Liver (tissue), 9 donors: ENCODE results near the gene TRERF1. TPM values are rescaled to one million over a fixed set of nuclear protein-coding genes. Genes with fewer than 3 reads are reported as not detected.

ENCODE experiments used
- DNase-seq: peaks from one replicate; pipeline ENCODE4 v3.0.0-alpha.2; 2017; ENCODE audit warnings: low spot score
- H3K27ac ChIP-seq, 2 donors: one replicate each; pipeline ENCODE4 v1.7.0; 2013; ENCODE audit warnings: inconsistent platforms in 2 of 2, low read length in 2 of 2, control low read depth in 1 of 2, low read depth in 1 of 2, mild to moderate bottlenecking in 1 of 2
- H3K27me3 ChIP-seq, 4 donors: one replicate each; pipeline versions ENCODE4 v1.6.1 to v1.7.0; 2013; ENCODE audit warnings: low read length in 3 of 4, inconsistent platforms in 1 of 4, mild to moderate bottlenecking in 1 of 4, moderate library complexity in 1 of 4; ENCODE audit not compliant: control insufficient read depth in 4 of 4, insufficient read depth in 4 of 4
- H3K36me3 ChIP-seq, 4 donors: one replicate each; pipeline versions ENCODE4 v1.6.1 to v1.7.0; 2013; ENCODE audit warnings: low read length in 3 of 4, mild to moderate bottlenecking in 3 of 4, low read depth in 1 of 4, moderate library complexity in 1 of 4; ENCODE audit not compliant: control insufficient read depth in 4 of 4, insufficient read depth in 3 of 4
- H3K4me1 ChIP-seq, 4 donors: one replicate each; pipeline versions ENCODE4 v1.6.1 to v1.7.0; 2013; ENCODE audit warnings: low read length in 3 of 4, mild to moderate bottlenecking in 3 of 4, moderate library complexity in 1 of 4; ENCODE audit not compliant: control insufficient read depth in 4 of 4, insufficient read depth in 4 of 4
- H3K4me3 ChIP-seq, 3 donors: one replicate each; pipeline versions ENCODE4 v1.6.1 to v1.7.0; 2013; ENCODE audit warnings: low read length in 3 of 3, control low read depth in 1 of 3, low read depth in 1 of 3, mild to moderate bottlenecking in 1 of 3
- H3K9ac ChIP-seq, 2 donors: one replicate each; pipeline ENCODE4 v1.7.0; 2013; ENCODE audit warnings: low read length in 2 of 2, mild to moderate bottlenecking in 2 of 2, moderate library complexity in 2 of 2, control low read depth in 1 of 2, low read depth in 1 of 2
- H3K9me3 ChIP-seq, 4 donors: one replicate each; pipeline versions ENCODE4 v1.6.1 to v1.7.0; 2013; ENCODE audit warnings: low read length in 3 of 4; ENCODE audit not compliant: control insufficient read depth in 4 of 4
- ATF3 ChIP-seq: IDR thresholded peaks from 2 replicates; pipeline ENCODE4 v1.6.1; 2016; ENCODE audit warnings: antibody characterized with exemption
- EGR1 ChIP-seq, 2 donors: IDR thresholded peaks; 2 replicates each; pipeline ENCODE4 v1.6.1; 2016 to 2018; ENCODE audit warnings: antibody characterized with exemption in 2 of 2, low read depth in 2 of 2
- FOXA1 ChIP-seq: IDR thresholded peaks from 2 replicates; pipeline ENCODE4 v1.6.1; 2016; ENCODE audit warnings: antibody characterized with exemption
- FOXA2 ChIP-seq: IDR thresholded peaks from 2 replicates; pipeline ENCODE4 v1.6.1; 2016; ENCODE audit warnings: antibody characterized with exemption
- GABPA ChIP-seq, 2 donors: IDR thresholded peaks in 1 of 2; conservative IDR thresholded peaks in 1 of 2; 2 replicates each; pipeline ENCODE4 v1.6.1; 2016; ENCODE audit warnings: antibody characterized with exemption in 2 of 2, mild to moderate bottlenecking in 1 of 2, moderate library complexity in 1 of 2
- HNF4A ChIP-seq, 2 donors: conservative IDR thresholded peaks; 2 replicates each; pipeline ENCODE4 v1.6.1; 2016; ENCODE audit warnings: antibody characterized with exemption in 2 of 2, mild to moderate bottlenecking in 2 of 2
- HNF4G ChIP-seq: IDR thresholded peaks from 2 replicates; pipeline ENCODE4 v1.6.1; 2016; ENCODE audit warnings: antibody characterized with exemption
- JUND ChIP-seq, 2 donors: IDR thresholded peaks; 2 replicates each; pipeline ENCODE4 v1.6.1; 2016; ENCODE audit warnings: antibody characterized with exemption in 2 of 2
- NR2F2 ChIP-seq: IDR thresholded peaks from 2 replicates; pipeline ENCODE4 v1.6.1; 2016; ENCODE audit warnings: antibody characterized with exemption
- RAD21 ChIP-seq, 2 donors: IDR thresholded peaks; 2 replicates each; pipeline ENCODE4 v1.6.1; 2016; ENCODE audit warnings: antibody characterized with exemption in 2 of 2, mild to moderate bottlenecking in 2 of 2
- RXRA ChIP-seq, 2 donors: IDR thresholded peaks; 2 replicates each; pipeline ENCODE4 v1.6.1; 2017 to 2018; ENCODE audit warnings: antibody characterized with exemption in 2 of 2, mild to moderate bottlenecking in 1 of 2
- SP1 ChIP-seq: IDR thresholded peaks from 2 replicates; pipeline ENCODE4 v1.6.1; 2018; ENCODE audit warnings: antibody characterized with exemption, mild to moderate bottlenecking
- TAF1 ChIP-seq: conservative IDR thresholded peaks from 2 replicates; pipeline ENCODE4 v1.6.1; 2016; ENCODE audit warnings: antibody characterized with exemption, mild to moderate bottlenecking
- YY1 ChIP-seq: IDR thresholded peaks from 2 replicates; pipeline ENCODE4 v1.6.1; 2016; ENCODE audit warnings: antibody characterized with exemption, mild to moderate bottlenecking
- ZBTB33 ChIP-seq: IDR thresholded peaks from 2 replicates; pipeline ENCODE4 v1.6.1; 2016; ENCODE audit warnings: antibody characterized with exemption
- WGBS: extraction: QIAGEN DNeasy Blood & Tissue Kit; methylation state at CpG from one replicate; pipeline ENCODE4 v1.1.7; 2013; 5-methylcytosine and 5-hydroxymethylcytosine counted together
- polyA plus RNA-seq, 2 donors: library from polyadenylated mRNA; stranded (reverse) in 1 of 2; unstranded in 1 of 2; fragments of 200-250 nt in 1 of 2; fragments of >200 nt in 1 of 2; fragmentation: Nextera tagmentation in 1 of 2; extraction: Ambion mirVana in 1 of 2; gene quantifications; one replicate each; pipeline versions ENCODE4 v1.2.1 to v1.2.3, GENCODE V29; 2013 to 2015
- total RNA-seq, 2 donors: library from RNA; depleted of rRNA; stranded (reverse); fragments of >200 nt; gene quantifications; one replicate each; pipeline ENCODE4 v1.2.3, GENCODE V29; 2014
- TF ChIP-seq, protein P1 (sequence below): IDR thresholded peaks from 2 replicates; pipeline ENCODE4 v1.6.1; 2016; ENCODE audit warnings: antibody characterized with exemption, mild to moderate bottlenecking
- TF ChIP-seq, protein P2 (sequence below): fragments of 150-350 bp; IDR thresholded peaks from 2 replicates; pipeline ENCODE4 v1.5.1; 2017; ENCODE audit warnings: improper control_type of control experiment, low read depth, low read length; ENCODE audit not compliant: missing input control
- donor health status: healthy.
- donor health status: healthy.
- donor health status: healthy.
- donor health status: healthy.
- donor health status: healthy.

The TRERF1 gene
- total and polyA plus RNA-seq, 4 donors: 0.33 to 1.3 (median 0.68) TPM

DNA sequence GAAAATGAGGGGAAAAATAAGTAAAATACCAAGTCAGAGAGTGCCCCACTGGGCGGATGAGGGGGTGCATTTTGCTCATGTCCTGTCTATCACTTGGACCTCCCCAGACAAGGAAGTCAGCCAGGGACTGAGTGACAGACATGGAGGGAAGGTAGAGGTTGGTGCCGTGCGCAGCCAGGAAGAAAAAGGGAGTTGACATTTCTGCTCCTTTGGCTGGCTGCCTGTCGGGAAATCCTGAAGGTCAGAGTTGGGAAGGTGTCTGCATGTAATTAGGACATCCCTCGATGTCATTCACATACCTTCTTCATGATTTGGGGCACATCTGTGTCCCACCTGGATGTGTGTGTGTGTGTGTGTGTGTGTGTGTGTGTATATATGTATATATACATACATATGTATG is 269.6 kb downstream of the TRERF1 start:
- TF ChIP-seq HNF4A (conservative IDR thresholded peaks at IDR 0.05) (no peak), ATF3 (no peak), EGR1 (IDR thresholded peaks at IDR 0.05; ENCODE audit: low read depth in 2 of 2) (no peak), ZBTB33 (no peak), RAD21 (IDR thresholded peaks at IDR 0.05) (no peak), RXRA (IDR thresholded peaks at IDR 0.05) (no peak), FOXA2 (no peak), GABPA (IDR thresholded peaks at IDR 0.05 in 1 of 2, conservative IDR thresholded peaks at IDR 0.05 in 1 of 2) (no peak), TAF1 (no peak), HNF4G (no peak), NR2F2 (no peak), YY1 (no peak), JUND (IDR thresholded peaks at IDR 0.05) (no peak), FOXA1 (no peak)
- TF ChIP-seq, protein P1, sequence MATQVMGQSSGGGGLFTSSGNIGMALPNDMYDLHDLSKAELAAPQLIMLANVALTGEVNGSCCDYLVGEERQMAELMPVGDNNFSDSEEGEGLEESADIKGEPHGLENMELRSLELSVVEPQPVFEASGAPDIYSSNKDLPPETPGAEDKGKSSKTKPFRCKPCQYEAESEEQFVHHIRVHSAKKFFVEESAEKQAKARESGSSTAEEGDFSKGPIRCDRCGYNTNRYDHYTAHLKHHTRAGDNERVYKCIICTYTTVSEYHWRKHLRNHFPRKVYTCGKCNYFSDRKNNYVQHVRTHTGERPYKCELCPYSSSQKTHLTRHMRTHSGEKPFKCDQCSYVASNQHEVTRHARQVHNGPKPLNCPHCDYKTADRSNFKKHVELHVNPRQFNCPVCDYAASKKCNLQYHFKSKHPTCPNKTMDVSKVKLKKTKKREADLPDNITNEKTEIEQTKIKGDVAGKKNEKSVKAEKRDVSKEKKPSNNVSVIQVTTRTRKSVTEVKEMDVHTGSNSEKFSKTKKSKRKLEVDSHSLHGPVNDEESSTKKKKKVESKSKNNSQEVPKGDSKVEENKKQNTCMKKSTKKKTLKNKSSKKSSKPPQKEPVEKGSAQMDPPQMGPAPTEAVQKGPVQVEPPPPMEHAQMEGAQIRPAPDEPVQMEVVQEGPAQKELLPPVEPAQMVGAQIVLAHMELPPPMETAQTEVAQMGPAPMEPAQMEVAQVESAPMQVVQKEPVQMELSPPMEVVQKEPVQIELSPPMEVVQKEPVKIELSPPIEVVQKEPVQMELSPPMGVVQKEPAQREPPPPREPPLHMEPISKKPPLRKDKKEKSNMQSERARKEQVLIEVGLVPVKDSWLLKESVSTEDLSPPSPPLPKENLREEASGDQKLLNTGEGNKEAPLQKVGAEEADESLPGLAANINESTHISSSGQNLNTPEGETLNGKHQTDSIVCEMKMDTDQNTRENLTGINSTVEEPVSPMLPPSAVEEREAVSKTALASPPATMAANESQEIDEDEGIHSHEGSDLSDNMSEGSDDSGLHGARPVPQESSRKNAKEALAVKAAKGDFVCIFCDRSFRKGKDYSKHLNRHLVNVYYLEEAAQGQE: no peak
- TF ChIP-seq, protein P2, sequence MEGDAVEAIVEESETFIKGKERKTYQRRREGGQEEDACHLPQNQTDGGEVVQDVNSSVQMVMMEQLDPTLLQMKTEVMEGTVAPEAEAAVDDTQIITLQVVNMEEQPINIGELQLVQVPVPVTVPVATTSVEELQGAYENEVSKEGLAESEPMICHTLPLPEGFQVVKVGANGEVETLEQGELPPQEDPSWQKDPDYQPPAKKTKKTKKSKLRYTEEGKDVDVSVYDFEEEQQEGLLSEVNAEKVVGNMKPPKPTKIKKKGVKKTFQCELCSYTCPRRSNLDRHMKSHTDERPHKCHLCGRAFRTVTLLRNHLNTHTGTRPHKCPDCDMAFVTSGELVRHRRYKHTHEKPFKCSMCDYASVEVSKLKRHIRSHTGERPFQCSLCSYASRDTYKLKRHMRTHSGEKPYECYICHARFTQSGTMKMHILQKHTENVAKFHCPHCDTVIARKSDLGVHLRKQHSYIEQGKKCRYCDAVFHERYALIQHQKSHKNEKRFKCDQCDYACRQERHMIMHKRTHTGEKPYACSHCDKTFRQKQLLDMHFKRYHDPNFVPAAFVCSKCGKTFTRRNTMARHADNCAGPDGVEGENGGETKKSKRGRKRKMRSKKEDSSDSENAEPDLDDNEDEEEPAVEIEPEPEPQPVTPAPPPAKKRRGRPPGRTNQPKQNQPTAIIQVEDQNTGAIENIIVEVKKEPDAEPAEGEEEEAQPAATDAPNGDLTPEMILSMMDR: no peak
- no peak overlapping the region for H3K27ac ChIP-seq
- H3K27me3 ChIP-seq: no peaks in the 10 kb centered on the region
- H3K4me1 ChIP-seq: no peaks in the 10 kb centered on the region
- no peaks in the 10 kb centered on the region for H3K36me3 ChIP-seq
- H3K9ac ChIP-seq: no peak overlapping the region
- no peak for DNase-seq
- whole genome bisulfite sequencing: 82% methylated on average over 5 of the region's 5 CpGs
- no peak overlapping the region for H3K4me3 ChIP-seq
- no peaks in the 10 kb centered on the region for H3K9me3 ChIP-seq

DNA sequence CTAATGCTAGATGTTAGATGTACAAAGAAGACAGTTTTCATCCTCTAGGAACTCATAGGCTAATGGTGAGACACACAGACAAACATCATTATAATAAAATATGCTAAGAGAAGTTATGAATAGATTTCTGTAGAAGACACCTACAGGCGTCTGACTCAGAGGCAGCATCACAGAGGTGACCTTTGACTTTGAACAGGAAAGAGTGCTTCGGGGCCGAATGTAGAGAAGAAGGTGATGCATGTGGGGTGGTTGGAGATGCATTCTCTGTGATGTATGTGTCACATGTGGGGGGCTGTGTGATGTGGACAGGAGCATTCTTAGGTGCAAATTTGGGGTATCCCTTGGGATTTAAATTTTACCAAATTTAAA is 271.8 kb downstream of the TRERF1 start:
- Histone ChIP-seq H3K27ac (no peak overlapping the region), H3K9ac (no peak overlapping the region), H3K4me3 (no peak overlapping the region), H3K36me3 (no peaks in the 10 kb centered on the region), H3K4me1 (no peaks in the 10 kb centered on the region), H3K9me3 (no peaks in the 10 kb centered on the region), H3K27me3 (no peaks in the 10 kb centered on the region)
- no peak for DNase-seq
- WGBS: 70% methylated on average over 3 of the region's 3 CpGs
- TF ChIP-seq ATF3: no peak
- no peak for TF ChIP-seq SP1
- TF ChIP-seq HNF4G: no peak
- TF ChIP-seq, protein P1: no peak
- TF ChIP-seq RXRA (IDR thresholded peaks at IDR 0.05): no peak
- TF ChIP-seq GABPA (IDR thresholded peaks at IDR 0.05 in 1 of 2, conservative IDR thresholded peaks at IDR 0.05 in 1 of 2): no peak
- TF ChIP-seq JUND (IDR thresholded peaks at IDR 0.05): no peak
- TF ChIP-seq, protein P2: no peak
- TF ChIP-seq TAF1: no peak
- TF ChIP-seq RAD21 (IDR thresholded peaks at IDR 0.05): no peak
- TF ChIP-seq NR2F2: no peak
